SK-MEL-5 (cell line): Measurements from ENCODE around the gene DPPA3. TPM values are rescaled to one million over a fixed set of nuclear protein-coding genes. Genes with fewer than 3 reads are reported as not detected.
"Not testable (repeated sequence)": the region's sequence is repeated elsewhere in the genome, so short reads cannot be mapped to it uniquely, and the experiment has no call there.

Experiments used
- DNase-seq: peaks from one replicate; pipeline ENCODE4 v3.0.0-alpha.2; 2016; ENCODE audit warnings: low read depth, low spot score
- in situ Hi-C: cut with HindIII; loops from 2 replicates; pipeline ENCODE4 v1.10.0; 2016; ENCODE audit warnings: low sequenced_read_pairs, high pct_unique_total_duplicates, low pct_unique_long_range_greater_than_20kb
- polyA plus RNA-seq, 2 experiments: library from polyadenylated mRNA; depleted of rRNA; stranded (reverse); fragments of >200 nt; gene quantifications; 2 replicates each; pipeline ENCODE4 v1.2.3, GENCODE V29; 2015
- total RNA-seq: library from RNA; depleted of rRNA; stranded (reverse); fragments of >200 nt; shearing (Covaris generic); gene quantifications from 2 replicates; pipeline ENCODE4 v1.2.3, GENCODE V29; 2014; rRNA removed

The DPPA3 gene
- total RNA-seq: not detected in 2 replicates
- not detected in 2 replicates for polyA plus RNA-seq (2015; cell fraction: cytosol; rRNA removed)
- polyA plus RNA-seq (2015; cell fraction: nucleus; rRNA removed): not detected in 2 replicates

- in situ Hi-C loops: no loop called here
- DNase-seq: no peak
Measured at GRCh38 chr12:7711133-7711532, at the start of gene DPPA3. TSS of gene DPPA3 (plus strand) at chr12:7711433. CDS start at chr12:7711571, 138 bp downstream.

- no peak for DNase-seq
- in situ Hi-C loops: no loop called here
Measured at GRCh38 chr12:7661741-7662140, 49.5 kb upstream of the DPPA3 start.

GRCh38 chr12:7666595-7666994 is 44.6 kb upstream of the DPPA3 start:
- in situ Hi-C loops: no loop called here
- no peak for DNase-seq

- in situ Hi-C loops: no loop called here
- peak; percentile 58 for DNase-seq
Measured at GRCh38 chr12:7667125-7667524, 44.1 kb upstream of the DPPA3 start.

GRCh38 chr12:7668171-7668570 is 43.1 kb upstream of the DPPA3 start:
- in situ Hi-C loops: no loop called here
- no peak for DNase-seq

- in situ Hi-C loops: not testable (repeated sequence)
Measured at GRCh38 chr12:7675455-7675854, 35.8 kb upstream of the DPPA3 start.

GRCh38 chr12:7677432-7677888 is 33.8 kb upstream of the DPPA3 start:
- peak; percentile 75 for DNase-seq
- in situ Hi-C loops: not testable (repeated sequence)

More at GRCh38 chr12:7675455-7675854, 35.8 kb upstream of the DPPA3 start:
- not testable (repeated sequence) for DNase-seq

GRCh38 chr12:7678744-7679143 is 32.5 kb upstream of the DPPA3 start:
- peak; percentile 30 for DNase-seq
- in situ Hi-C loops: no loop called here

GRCh38 chr12:7679251-7680045 is 31.8 kb upstream of the DPPA3 start:
- DNase-seq: no peak
- in situ Hi-C loops: no loop called here

- in situ Hi-C loops: no loop called here
- DNase-seq: no peak
Measured at GRCh38 chr12:7681535-7681934, 29.7 kb upstream of the DPPA3 start.

- in situ Hi-C loops: no loop called here
- DNase-seq: no peak
Measured at GRCh38 chr12:7693793-7694192, 17.4 kb upstream of the DPPA3 start.

- in situ Hi-C loops: no loop called here
- no peak for DNase-seq
Measured at GRCh38 chr12:7694556-7695236, 16.5 kb upstream of the DPPA3 start.

- in situ Hi-C loops: no loop called here
- no peak for DNase-seq
Measured at GRCh38 chr12:7695237-7695560, 16.0 kb upstream of the DPPA3 start.

GRCh38 chr12:7695566-7696197 is 15.6 kb upstream of the DPPA3 start, which contains the start of gene GDF3:
TSS of gene GDF3 (minus strand) at chr12:7695775. CDS start at chr12:7695728, 47 bp downstream.
- DNase-seq: no peak
- in situ Hi-C loops: no loop called here

GRCh38 chr12:7705846-7706245 is 5.4 kb upstream of the DPPA3 start:
- in situ Hi-C loops: no loop called here
- no peak for DNase-seq

- DNase-seq: no peak
- in situ Hi-C loops: no loop called here
Measured at GRCh38 chr12:7709969-7710675, 1.1 kb upstream of the DPPA3 start.

- in situ Hi-C loops: no loop called here
- no peak for DNase-seq
Measured at GRCh38 chr12:7712841-7713442, 1.7 kb downstream of the DPPA3 start.
